Transverse colon (tissue), 4 donors: ENCODE results near the gene RTN4RL1.

Source experiments
- CTCF ChIP-seq, 5 experiments: fragments of 200-600 bp in 3 of 5; fragments of 450-650 bp in 2 of 5; sonication (generic) in 3 of 5; IDR thresholded peaks; 1 replicate in 2 of 5; 2 replicates in 3 of 5; pipeline ENCODE4 v1.5.1; 2016 to 2017; ENCODE audit warnings: antibody characterized with exemption in 5 of 5, inconsistent platforms in 3 of 5, mild to moderate bottlenecking in 2 of 5, moderate library complexity in 1 of 5
- EP300 ChIP-seq: sonication (generic); formaldehyde crosslinking; IDR thresholded peaks from one replicate; pipeline ENCODE4 v1.6.1; 2017; ENCODE audit warnings: antibody characterized with exemption, low read depth
- POLR2A ChIP-seq: fragments of 450-650 bp; IDR thresholded peaks from one replicate; pipeline ENCODE4 v1.6.1; 2016; ENCODE audit warnings: antibody characterized with exemption, mild to moderate bottlenecking, moderate library complexity
- POLR2AphosphoS5 ChIP-seq, 3 donors: sonication (generic); formaldehyde crosslinking; IDR thresholded peaks; one replicate each; pipeline ENCODE4 v1.6.1; 2016; ENCODE audit warnings: antibody characterized with exemption in 3 of 3

DNA sequence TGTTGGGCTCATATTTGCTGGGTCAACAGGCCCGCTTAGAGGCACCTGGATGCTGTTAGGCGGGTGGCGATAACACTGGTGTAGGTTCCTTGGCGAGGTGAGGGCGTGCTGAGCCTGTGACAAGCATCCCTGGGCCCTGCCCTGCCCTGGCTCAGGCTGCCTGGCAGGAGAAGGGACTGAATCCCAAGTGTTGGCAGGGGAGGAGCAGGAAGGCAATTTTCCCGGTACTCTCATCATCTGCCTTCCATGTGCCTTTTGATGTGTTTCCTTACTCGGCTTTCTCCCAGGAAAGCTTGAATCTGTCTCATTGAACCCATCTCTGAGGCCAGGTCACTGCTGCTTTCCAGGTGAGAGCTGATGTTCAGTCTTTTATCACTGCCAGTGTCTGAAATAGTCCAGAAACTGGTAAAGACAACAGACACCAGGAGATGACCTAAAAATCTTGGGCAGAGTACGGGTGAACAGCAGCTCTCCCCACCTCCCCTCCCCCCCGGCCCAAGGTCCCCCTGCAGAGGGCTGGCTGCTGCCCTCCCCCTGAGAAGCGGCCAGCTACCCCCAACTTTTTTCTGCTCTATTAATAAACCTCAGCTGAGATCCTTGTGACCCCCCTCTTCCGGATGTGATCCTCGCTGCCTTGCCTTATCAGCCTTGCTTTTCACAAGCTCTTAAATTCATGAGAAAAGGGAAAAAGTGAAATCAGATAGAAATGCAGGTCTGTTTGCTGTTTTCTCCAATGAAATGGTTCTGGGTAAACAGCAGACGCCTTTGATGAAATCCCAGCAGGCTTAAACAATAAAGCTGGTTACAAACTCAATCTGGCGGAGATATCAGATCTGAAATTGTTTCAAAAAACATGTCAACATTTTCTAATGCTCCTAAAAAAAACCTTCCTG is 29.0 kb downstream of the RTN4RL1 start:
- TF ChIP-seq CTCF (IDR thresholded peaks at IDR 0.05) (no peak), POLR2A (no peak), EP300 (no peak), POLR2AphosphoS5 (IDR thresholded peaks at IDR 0.05) (no peak)
